Measurements from ENCODE around the gene SNORC. TPM values are rescaled to one million over a fixed set of nuclear protein-coding genes. Genes with fewer than 3 reads are reported as not detected.

Gene SNORC
- total and polyA plus RNA-seq, 2 of the 13 experiments (the other 11 are each of a cell fraction or from before 2014, with no cell fraction given), result 59.1 to 86.1 TPM

GRCh38 chr2:232873292-232873908 is 3.3 kb downstream of the SNORC start (continued):
- TF ChIP-seq, protein P1, sequence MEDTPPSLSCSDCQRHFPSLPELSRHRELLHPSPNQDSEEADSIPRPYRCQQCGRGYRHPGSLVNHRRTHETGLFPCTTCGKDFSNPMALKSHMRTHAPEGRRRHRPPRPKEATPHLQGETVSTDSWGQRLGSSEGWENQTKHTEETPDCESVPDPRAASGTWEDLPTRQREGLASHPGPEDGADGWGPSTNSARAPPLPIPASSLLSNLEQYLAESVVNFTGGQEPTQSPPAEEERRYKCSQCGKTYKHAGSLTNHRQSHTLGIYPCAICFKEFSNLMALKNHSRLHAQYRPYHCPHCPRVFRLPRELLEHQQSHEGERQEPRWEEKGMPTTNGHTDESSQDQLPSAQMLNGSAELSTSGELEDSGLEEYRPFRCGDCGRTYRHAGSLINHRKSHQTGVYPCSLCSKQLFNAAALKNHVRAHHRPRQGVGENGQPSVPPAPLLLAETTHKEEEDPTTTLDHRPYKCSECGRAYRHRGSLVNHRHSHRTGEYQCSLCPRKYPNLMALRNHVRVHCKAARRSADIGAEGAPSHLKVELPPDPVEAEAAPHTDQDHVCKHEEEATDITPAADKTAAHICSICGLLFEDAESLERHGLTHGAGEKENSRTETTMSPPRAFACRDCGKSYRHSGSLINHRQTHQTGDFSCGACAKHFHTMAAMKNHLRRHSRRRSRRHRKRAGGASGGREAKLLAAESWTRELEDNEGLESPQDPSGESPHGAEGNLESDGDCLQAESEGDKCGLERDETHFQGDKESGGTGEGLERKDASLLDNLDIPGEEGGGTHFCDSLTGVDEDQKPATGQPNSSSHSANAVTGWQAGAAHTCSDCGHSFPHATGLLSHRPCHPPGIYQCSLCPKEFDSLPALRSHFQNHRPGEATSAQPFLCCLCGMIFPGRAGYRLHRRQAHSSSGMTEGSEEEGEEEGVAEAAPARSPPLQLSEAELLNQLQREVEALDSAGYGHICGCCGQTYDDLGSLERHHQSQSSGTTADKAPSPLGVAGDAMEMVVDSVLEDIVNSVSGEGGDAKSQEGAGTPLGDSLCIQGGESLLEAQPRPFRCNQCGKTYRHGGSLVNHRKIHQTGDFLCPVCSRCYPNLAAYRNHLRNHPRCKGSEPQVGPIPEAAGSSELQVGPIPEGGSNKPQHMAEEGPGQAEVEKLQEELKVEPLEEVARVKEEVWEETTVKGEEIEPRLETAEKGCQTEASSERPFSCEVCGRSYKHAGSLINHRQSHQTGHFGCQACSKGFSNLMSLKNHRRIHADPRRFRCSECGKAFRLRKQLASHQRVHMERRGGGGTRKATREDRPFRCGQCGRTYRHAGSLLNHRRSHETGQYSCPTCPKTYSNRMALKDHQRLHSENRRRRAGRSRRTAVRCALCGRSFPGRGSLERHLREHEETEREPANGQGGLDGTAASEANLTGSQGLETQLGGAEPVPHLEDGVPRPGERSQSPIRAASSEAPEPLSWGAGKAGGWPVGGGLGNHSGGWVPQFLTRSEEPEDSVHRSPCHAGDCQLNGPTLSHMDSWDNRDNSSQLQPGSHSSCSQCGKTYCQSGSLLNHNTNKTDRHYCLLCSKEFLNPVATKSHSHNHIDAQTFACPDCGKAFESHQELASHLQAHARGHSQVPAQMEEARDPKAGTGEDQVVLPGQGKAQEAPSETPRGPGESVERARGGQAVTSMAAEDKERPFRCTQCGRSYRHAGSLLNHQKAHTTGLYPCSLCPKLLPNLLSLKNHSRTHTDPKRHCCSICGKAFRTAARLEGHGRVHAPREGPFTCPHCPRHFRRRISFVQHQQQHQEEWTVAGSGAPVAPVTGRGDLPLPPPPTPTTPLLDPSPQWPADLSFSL (CRISPR knock-in tag; IDR thresholded peaks at IDR 0.05), result peak; percentile 24; the same call in 1 of the 2 replicates
- TF ChIP-seq KAT7 (CRISPR knock-in tag; IDR thresholded peaks at IDR 0.05; ENCODE audit: borderline replicate concordance) (no peak), MZF1 (CRISPR knock-in tag; IDR thresholded peaks at IDR 0.05; ENCODE audit: borderline replicate concordance) (no peak), ZNF317 (CRISPR knock-in tag; IDR thresholded peaks at IDR 0.05) (no peak), HNRNPK (IDR thresholded peaks at IDR 0.05; ENCODE audit: low read depth, low read length, poor library complexity, severe bottlenecking) (no peak), NR3C1 (CRISPR knock-in tag; IDR thresholded peaks at IDR 0.05) (no peak), MEIS1 (CRISPR knock-in tag; IDR thresholded peaks at IDR 0.05; ENCODE audit: borderline replicate concordance) (no peak), NFIB (CRISPR knock-in tag; IDR thresholded peaks at IDR 0.05; ENCODE audit: borderline replicate concordance) (no peak), ZIK1 (CRISPR knock-in tag; IDR thresholded peaks at IDR 0.05; ENCODE audit: borderline replicate concordance, low read depth) (0 out of 2 replicates have a peak, but pooled peaks have one; percentile 62), PRPF4 (IDR thresholded peaks at IDR 0.05; ENCODE audit: low read depth, low read length, poor library complexity, severe bottlenecking) (no peak), ZNF564 (CRISPR knock-in tag; IDR thresholded peaks at IDR 0.05) (no peak), POGZ (CRISPR knock-in tag; IDR thresholded peaks at IDR 0.05) (no peak), ZNF7 (CRISPR knock-in tag; IDR thresholded peaks at IDR 0.05) (no peak), SYNCRIP (IDR thresholded peaks at IDR 0.05; ENCODE audit: insufficient read depth, low read depth, low read length) (no peak), HMG20A (CRISPR knock-in tag; IDR thresholded peaks at IDR 0.05; ENCODE audit: borderline replicate concordance) (no peak), WIZ (CRISPR knock-in tag; IDR thresholded peaks at IDR 0.05) (no peak)
- TF ChIP-seq, protein P2, sequence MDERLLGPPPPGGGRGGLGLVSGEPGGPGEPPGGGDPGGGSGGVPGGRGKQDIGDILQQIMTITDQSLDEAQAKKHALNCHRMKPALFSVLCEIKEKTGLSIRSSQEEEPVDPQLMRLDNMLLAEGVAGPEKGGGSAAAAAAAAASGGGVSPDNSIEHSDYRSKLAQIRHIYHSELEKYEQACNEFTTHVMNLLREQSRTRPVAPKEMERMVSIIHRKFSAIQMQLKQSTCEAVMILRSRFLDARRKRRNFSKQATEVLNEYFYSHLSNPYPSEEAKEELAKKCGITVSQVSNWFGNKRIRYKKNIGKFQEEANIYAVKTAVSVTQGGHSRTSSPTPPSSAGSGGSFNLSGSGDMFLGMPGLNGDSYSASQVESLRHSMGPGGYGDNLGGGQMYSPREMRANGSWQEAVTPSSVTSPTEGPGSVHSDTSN (CRISPR knock-in tag; IDR thresholded peaks at IDR 0.05), result no peak
- TF ChIP-seq, protein P3, sequence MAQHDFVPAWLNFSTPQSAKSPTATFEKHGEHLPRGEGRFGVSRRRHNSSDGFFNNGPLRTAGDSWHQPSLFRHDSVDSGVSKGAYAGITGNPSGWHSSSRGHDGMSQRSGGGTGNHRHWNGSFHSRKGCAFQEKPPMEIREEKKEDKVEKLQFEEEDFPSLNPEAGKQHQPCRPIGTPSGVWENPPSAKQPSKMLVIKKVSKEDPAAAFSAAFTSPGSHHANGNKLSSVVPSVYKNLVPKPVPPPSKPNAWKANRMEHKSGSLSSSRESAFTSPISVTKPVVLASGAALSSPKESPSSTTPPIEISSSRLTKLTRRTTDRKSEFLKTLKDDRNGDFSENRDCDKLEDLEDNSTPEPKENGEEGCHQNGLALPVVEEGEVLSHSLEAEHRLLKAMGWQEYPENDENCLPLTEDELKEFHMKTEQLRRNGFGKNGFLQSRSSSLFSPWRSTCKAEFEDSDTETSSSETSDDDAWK (CRISPR knock-in tag; IDR thresholded peaks at IDR 0.05), result no peak
